OCI-LY3 (cell line): Measurements from ENCODE around the gene PPEF1.

Source experiments
- CTCF ChIP-seq: fragments of 200-600, 300-600 bp; sonication (generic); IDR thresholded peaks from 2 replicates; pipeline ENCODE4 v1.5.1; 2014; ENCODE audit warnings: antibody characterized with exemption, low read length, low read depth
- EZH2phosphoT487 ChIP-seq: fragments of 200-600 bp; shearing (Covaris generic); IDR thresholded peaks from 2 replicates; pipeline ENCODE4 v1.6.1; 2018; ENCODE audit warnings: antibody characterized with exemption, mixed run types, low read depth

GRCh38 chrX:18825375-18825774 lies 117.9 kb downstream of the PPEF1 start:
- TF ChIP-seq CTCF (no peak), EZH2phosphoT487 (no peak)
